HepG2 (cell line): ENCODE measurements around the gene COL18A1. TPM values are rescaled to one million over a fixed set of nuclear protein-coding genes. Genes with fewer than 3 reads are reported as not detected.

ENCODE experiments used
- ATAC-seq: fragments of 200-7000 bp; cut with Tn5 transposase; 3 replicates; pipeline ENCODE4 v1.9.1; 2020; ENCODE audit warnings: mild to moderate bottlenecking, moderate library complexity
- BruUV-seq: library from RNA; stranded (reverse); fragments of 400-500 nt; replicated peaks from 2 replicates; lab custom pipeline; 2021; lab: Mats Ljungman, UMichigan
- CTCF ChIA-PET: fragments of 300-600 bp; formaldehyde crosslinking; extraction: SDS; loops from one replicate; lab custom pipeline; 2021; ENCODE audit warnings: low total read pairs, inconsistent platforms, low intra/inter-chr PET ratio; lab: Yijun Ruan, JAX
- POLR2A ChIA-PET: fragments of 350-600 bp; sonication (Branson Sonifier 250); formaldehyde crosslinking; loops from one replicate; lab custom pipeline; 2020; ENCODE audit warnings: antibody characterized with exemption, inconsistent platforms; lab: Yijun Ruan, JAX
- DNase-seq: peaks from one replicate; pipeline ENCODE4 v3.0.0-alpha.2; 2015; ENCODE audit warnings: low spot score
- FAIRE-seq: peaks from 3 replicates; lab custom pipeline; 2011; peaks lifted over from hg19 to GRCh38; lab: Jason Lieb, UNC
- H2AFZ ChIP-seq: one replicate; pipeline ENCODE4 v1.6.1; 2011; ENCODE audit warnings: low read length, inconsistent platforms
- H3K27ac ChIP-seq: fragments of 300-600 bp; 3 replicates; pipeline ENCODE4 v1.8.0; 2011; ENCODE audit warnings: mixed run types, mild to moderate bottlenecking, mixed read lengths, low read length, inconsistent platforms; ENCODE audit not compliant: insufficient read depth; ENCODE audit errors: extremely low read length
- H3K27me3 ChIP-seq, 2 experiments: fragments of 200-600 bp in 1 of 2; 2 replicates in 1 of 2; 3 replicates in 1 of 2; pipeline versions ENCODE4 v1.6.0 to v1.8.0; 2011; ENCODE audit warnings: low read length in 2 of 2, mild to moderate bottlenecking in 2 of 2, moderate library complexity in 2 of 2, inconsistent platforms in 1 of 2; ENCODE audit not compliant: insufficient read depth in 2 of 2, control insufficient read depth in 1 of 2
- H3K36me3 ChIP-seq, 2 experiments: fragments of 200-600 bp in 1 of 2; replicated peaks in 1 of 2; 2 replicates in 1 of 2; 3 replicates in 1 of 2; pipeline versions ENCODE4 v1.5.1 to v1.8.0; 2011; ENCODE audit warnings: low read length in 2 of 2, inconsistent platforms in 1 of 2; ENCODE audit not compliant: insufficient read depth in 2 of 2, control insufficient read depth in 1 of 2
- H3K4me1 ChIP-seq: 2 replicates; pipeline ENCODE4 v1.5.1; 2012; ENCODE audit warnings: low read length, inconsistent platforms; ENCODE audit not compliant: insufficient read depth
- H3K4me2 ChIP-seq: 2 replicates; pipeline ENCODE4 v1.6.0; 2011; ENCODE audit warnings: low read depth, low read length, inconsistent platforms
- H3K4me3 ChIP-seq, 3 experiments: fragments of 200-600 bp in 1 of 3; sonication (generic), shearing (Covaris generic) in 1 of 3; replicated peaks in 1 of 3; 2 replicates each; pipeline ENCODE4 v1.5.1; 2011 to 2016; ENCODE audit warnings: low read length in 3 of 3, inconsistent platforms in 2 of 3, low read depth in 2 of 3, mild to moderate bottlenecking in 2 of 3, control low read depth in 1 of 3, mixed read lengths in 1 of 3; ENCODE audit not compliant: insufficient read depth in 1 of 3
- H3K79me2 ChIP-seq: one replicate; pipeline ENCODE4 v1.6.1; 2011; ENCODE audit warnings: low read length, inconsistent platforms; ENCODE audit not compliant: insufficient read depth
- H3K9ac ChIP-seq: 2 replicates; pipeline ENCODE4 v1.6.0; 2011; ENCODE audit warnings: mild to moderate bottlenecking, low read depth, low read length, inconsistent platforms; ENCODE audit not compliant: insufficient read depth
- H3K9me3 ChIP-seq: 2 replicates; pipeline ENCODE4 v1.5.1; 2012; ENCODE audit warnings: mild to moderate bottlenecking, low read length
- H4K20me1 ChIP-seq: 2 replicates; pipeline ENCODE4 v1.6.0; 2011; ENCODE audit warnings: inconsistent platforms, mild to moderate bottlenecking, low read length, moderate library complexity; ENCODE audit not compliant: insufficient read depth
- CBX2 ChIP-seq, 2 experiments: fragments of 200-600 bp in 1 of 2; sonication (generic); formaldehyde crosslinking in 1 of 2; IDR thresholded peaks; 2 replicates each; pipeline versions ENCODE4 v1.7.0 to v1.8.1; 2018 to 2022; ENCODE audit warnings: low read depth in 2 of 2, low read length in 1 of 2, mild to moderate bottlenecking in 1 of 2, missing genetic modification reagents in 1 of 2
- POLR2G ChIP-seq: fragments of 200-400 bp; formaldehyde crosslinking; IDR thresholded peaks from 2 replicates; pipeline ENCODE4 v1.6.1; 2018; ENCODE audit warnings: mild to moderate bottlenecking, low read depth, low read length, moderate library complexity
- RXRB ChIP-seq: IDR thresholded peaks from 2 replicates; pipeline ENCODE4 v1.6.1; 2016; ENCODE audit warnings: borderline replicate concordance, missing genetic modification reagents, missing compliant biosample characterization
- TAF1 ChIP-seq: sonication (generic); formaldehyde crosslinking; IDR thresholded peaks from 2 replicates; pipeline ENCODE4 v1.4.0; 2020; ENCODE audit warnings: missing genetic modification reagents
- ZBTB38 ChIP-seq: sonication (generic); formaldehyde crosslinking; IDR thresholded peaks from 2 replicates; pipeline ENCODE4 v1.5.1; 2020; ENCODE audit warnings: mild to moderate bottlenecking, missing genetic modification reagents
- ZNF362 ChIP-seq: sonication (generic); formaldehyde crosslinking; IDR thresholded peaks from 2 replicates; pipeline ENCODE4 v1.4.0; 2020; ENCODE audit warnings: missing genetic modification reagents, mild to moderate bottlenecking, borderline replicate concordance
- ZNF768 ChIP-seq: sonication (generic); formaldehyde crosslinking; IDR thresholded peaks from 2 replicates; pipeline ENCODE4 v1.4.0; 2020; ENCODE audit warnings: missing genetic modification reagents
- ZNF772 ChIP-seq: sonication (generic); formaldehyde crosslinking; IDR thresholded peaks from 2 replicates; pipeline ENCODE4 v1.5.0; 2020; ENCODE audit warnings: mild to moderate bottlenecking, missing genetic modification reagents
- WGBS: methylation state at CpG from one replicate; pipeline ENCODE4 v1.1.6; 2017; ENCODE audit warnings: low lambda C conversion rate; 5-methylcytosine and 5-hydroxymethylcytosine counted together
- in situ Hi-C: cut with HindIII; loops from 2 replicates; pipeline ENCODE4 v1.10.0; 2017; ENCODE audit warnings: low pct_unique_long_range_greater_than_20kb; ENCODE audit not compliant: extremely low pct_ligation_motif_present
- intact Hi-C: fragments of 100-400 bp; cut with micrococcal nuclease; formaldehyde crosslinking; loops from one replicate; pipeline ENCODE4 v1.10.0; 2022; ENCODE audit not compliant: unreplicated experiment
- polyA plus RNA-seq, 8 experiments: library from polyadenylated mRNA; depleted of rRNA in 3 of 8; stranded (reverse) in 7 of 8; unstranded in 1 of 8; fragments of >200 nt; fragmentation: Illumina TruSeq in 4 of 8; extraction: Trizol in 4 of 8; gene quantifications; 2 replicates each; pipeline versions ENCODE4 v1.2.1 to v1.2.3, GENCODE V29; 2011 to 2016; ENCODE audit warnings: low read depth in 4 of 8, missing spikeins in 1 of 8, mixed read lengths in 1 of 8; ENCODE audit not compliant: insufficient read depth in 1 of 8
- total RNA-seq, 5 experiments: library from RNA; depleted of rRNA; stranded (reverse); fragments of >200 nt; fragmentation: Illumina TruSeq; extraction: Trizol; gene quantifications; 2 replicates each; pipeline ENCODE4 v1.2.3, GENCODE V29; 2016; ENCODE audit warnings: low read depth in 1 of 5

Gene COL18A1
- total and polyA plus RNA-seq, 2 of the 13 experiments (the other 11 are each of a cell fraction or from before 2014, with no cell fraction given), result 79.0 to 102 TPM

DNA sequence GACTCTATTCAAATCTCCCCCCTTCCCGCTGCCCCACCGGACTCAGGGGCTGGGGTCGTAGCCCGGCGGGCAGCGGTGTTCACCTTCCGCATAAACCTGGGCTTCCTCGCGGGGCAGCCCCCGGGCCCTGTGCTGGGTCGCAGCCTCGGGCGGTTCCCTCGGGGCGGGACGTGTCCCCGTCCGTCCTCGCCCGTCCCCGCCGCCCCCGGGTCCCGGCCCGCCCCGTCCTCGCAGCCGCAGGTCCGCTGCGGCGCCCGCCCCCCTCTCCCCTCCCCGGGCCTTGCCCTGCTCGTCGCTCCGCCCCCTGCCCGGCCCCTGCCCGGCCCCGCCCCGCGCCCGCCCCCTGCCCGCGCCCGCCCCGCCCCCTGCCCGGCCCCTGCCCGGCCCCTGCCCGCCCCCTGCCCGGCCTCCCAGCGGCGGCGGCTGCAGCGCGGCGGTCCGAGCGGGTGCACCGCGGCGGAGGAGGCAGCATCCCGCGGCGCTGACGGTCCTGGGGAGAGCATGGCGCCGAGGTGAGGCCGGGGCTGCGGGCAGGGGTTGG, at the start of gene COL18A1 (continued):
- TF ChIP-seq ZNF768 (peak; percentile 3; the same call in 1 of the 2 replicates), RXRB (0 out of 2 replicates have a peak, but pooled peaks have one; percentile 5), POLR2G (peak; percentile 26; the same call in 1 of the 2 replicates), TAF1 (peak; percentile 33; the same call in 1 of the 2 replicates), CBX2 (IDR thresholded peaks at IDR 0.05; ENCODE audit: low read depth, low read length) (no peak), CBX2 (CRISPR knock-in tag; IDR thresholded peaks at IDR 0.05; ENCODE audit: low read depth) (no peak), ZNF772 (0 out of 2 replicates have a peak, but pooled peaks have one; percentile 11)

DNA sequence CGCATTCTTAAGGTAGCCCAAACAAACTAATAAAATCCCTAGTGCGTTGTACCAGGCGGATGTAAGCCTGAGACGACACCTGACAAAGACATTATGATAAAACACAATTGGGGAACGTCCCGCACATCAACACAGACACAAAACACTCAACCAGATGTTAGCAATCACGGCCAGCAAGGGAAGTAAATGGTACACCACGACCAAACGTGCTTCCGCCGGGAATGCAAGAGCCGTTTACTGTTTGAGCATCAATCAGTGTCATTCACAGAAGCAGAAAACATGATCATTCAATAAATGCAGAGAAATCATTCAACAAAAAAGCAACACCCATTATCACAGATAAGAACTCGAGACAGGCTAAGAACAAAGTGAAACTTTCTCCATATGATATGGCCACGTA, 49.4 kb upstream of the COL18A1 start:
- Histone ChIP-seq H3K79me2 (no peaks in the 10 kb centered on the region), H3K4me1 (peaks cover 60% of the 10 kb centered on the region), H3K27me3 (no peaks in the 10 kb centered on the region), H2AFZ (no peak overlapping the region), H3K36me3 (no peaks in the 10 kb centered on the region), H3K9ac (no peak overlapping the region), H3K9me3 (no peaks in the 10 kb centered on the region), H3K27ac (no peak overlapping the region), H3K4me2 (peak overlapping the region; percentile 81; the same call in 1 of the 2 replicates), H3K4me3 (no peak overlapping the region), H4K20me1 (no peaks in the 10 kb centered on the region)
- WGBS, result 70% methylated on average over 14 of the region's 14 CpGs
- ChIA-PET POLR2A (interaction anchor here (1.2 to 2.4 kb wide), 2 partner anchors 10 to 68 kb away, joined by 3 to 6 read pairs; no protein-coding TSS in a partner anchor), CTCF (interaction anchor here (2.4 kb wide), 1 partner anchor 84 kb away, joined by 11 read pairs; no protein-coding TSS in a partner anchor)
- no TSS peak for BruUV-seq
- FAIRE-seq, result no peak
- TF ChIP-seq ZNF362 (CRISPR knock-in tag), result no peak
- peak; percentile 48; the same call in 1 of the 2 replicates for TF ChIP-seq ZBTB38
- no peak for DNase-seq
- in situ Hi-C loops (no loop called here), intact Hi-C loops (loop anchor here (5.0 kb wide), 1 partner anchor 63 kb away; no protein-coding TSS in a partner anchor)
- ATAC-seq, result no peak
